GM21528 (cell line): ENCODE data around the gene ZNF37A.
"Not testable (repeated sequence)": the region's sequence is repeated elsewhere in the genome, so short reads cannot be mapped to it uniquely, and the experiment has no call there.

Source experiments
- ATAC-seq: cut with Tn5 transposase; IDR thresholded peaks from one replicate; pipeline ENCODE4 v1.9.1; 2021; ENCODE audit warnings: mild to moderate bottlenecking, moderate library complexity; ENCODE audit not compliant: unreplicated experiment, low FRiP score

Gene ZNF37A

GRCh38 chr10:38094158-38094926 lies at the start of gene ZNF37A:
Gene ZNF37A (plus strand): TSS chr10:38094337. CDS start chr10:38096618, 2,281 bp downstream.
- ATAC-seq = peak; percentile 97

DNA sequence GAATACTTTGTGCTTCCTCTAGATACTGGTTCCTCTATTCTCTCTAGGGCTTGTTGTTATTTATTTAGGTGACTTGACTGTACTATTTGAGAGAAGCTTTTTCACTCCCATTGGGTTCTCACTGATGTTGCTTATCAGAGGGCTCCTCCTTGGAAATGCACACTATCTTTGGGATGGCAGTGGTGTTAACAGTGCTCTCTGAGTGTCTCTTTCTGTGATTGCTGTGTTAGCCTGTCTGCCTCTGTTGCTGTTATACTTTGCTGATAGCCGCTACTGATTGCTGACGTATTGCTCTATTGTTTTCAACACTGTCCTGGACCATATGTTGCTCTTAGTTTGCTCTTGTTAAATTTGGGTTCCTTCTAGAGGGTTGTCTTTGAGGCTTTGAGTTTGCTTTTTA lies 49.0 kb upstream of the ZNF37A start:
- no peak for ATAC-seq

- no peak for ATAC-seq
These were observed 46.5 kb upstream of the ZNF37A start for GRCh38 chr10:38047666-38048065.

DNA sequence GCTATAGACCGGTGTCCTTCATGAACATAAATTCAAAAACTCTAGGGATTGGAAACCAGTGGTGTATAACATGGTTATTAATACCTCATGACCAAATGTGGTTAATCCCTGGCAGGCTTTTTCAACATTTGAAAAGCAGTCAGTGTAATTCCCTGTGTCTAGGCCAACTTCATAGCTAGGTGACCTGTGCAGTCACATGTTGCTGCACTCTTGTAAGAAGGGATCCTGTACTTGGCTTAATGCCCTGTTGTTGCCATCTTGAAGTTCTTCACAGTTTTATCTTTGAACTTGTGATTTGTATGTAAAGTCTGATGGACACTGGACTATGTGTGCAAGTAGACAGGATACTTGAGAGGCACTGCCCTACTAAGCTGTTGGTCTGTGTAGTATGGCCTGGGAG lies 43.9 kb upstream of the ZNF37A start:
- no peak for ATAC-seq

DNA sequence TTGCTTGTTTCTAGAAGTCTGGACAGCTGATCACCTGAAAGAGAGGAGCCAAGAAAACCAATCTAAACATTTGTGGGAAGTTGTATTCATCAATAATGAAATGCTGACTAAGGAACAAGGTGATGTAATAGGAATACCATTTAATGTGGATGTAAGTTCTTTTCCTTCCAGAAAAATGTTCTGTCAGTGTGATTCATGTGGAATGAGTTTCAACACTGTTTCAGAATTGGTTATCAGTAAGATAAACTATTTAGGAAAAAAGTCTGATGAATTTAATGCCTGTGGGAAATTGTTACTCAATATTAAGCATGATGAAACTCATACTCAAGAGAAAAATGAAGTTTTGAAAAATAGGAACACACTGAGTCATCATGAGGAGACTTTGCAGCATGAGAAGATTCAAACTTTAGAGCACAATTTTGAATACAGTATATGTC lies 39.8 kb upstream of the ZNF37A start:
- ATAC-seq = no peak

DNA sequence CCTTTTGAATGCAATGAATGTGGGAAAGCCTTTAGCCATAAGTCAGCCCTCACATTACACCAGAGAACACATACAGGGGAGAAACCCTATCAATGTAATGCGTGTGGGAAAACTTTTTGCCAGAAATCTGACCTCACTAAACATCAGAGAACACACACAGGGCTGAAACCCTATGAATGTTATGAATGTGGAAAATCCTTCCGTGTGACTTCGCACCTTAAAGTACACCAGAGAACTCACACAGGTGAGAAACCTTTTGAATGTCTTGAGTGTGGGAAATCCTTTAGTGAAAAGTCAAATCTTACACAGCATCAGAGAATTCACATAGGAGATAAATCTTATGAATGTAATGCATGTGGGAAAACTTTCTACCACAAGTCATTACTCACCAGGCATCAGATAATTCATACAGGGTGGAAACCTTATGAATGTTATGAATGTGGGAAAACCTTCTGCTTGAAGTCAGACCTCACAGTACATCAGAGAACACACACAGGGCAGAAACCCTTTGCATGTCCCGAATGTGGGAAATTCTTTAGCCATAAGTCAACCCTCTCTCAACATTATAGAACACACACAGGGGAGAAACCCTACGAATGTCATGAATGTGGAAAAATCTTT lies 38.8 kb upstream of the ZNF37A start:
- not testable (repeated sequence) for ATAC-seq

- not testable (repeated sequence) for ATAC-seq
These were observed 24.5 kb upstream of the ZNF37A start for GRCh38 chr10:38069663-38070062.

- ATAC-seq = no peak
These were observed 23.6 kb upstream of the ZNF37A start for GRCh38 chr10:38070501-38070900.

GRCh38 chr10:38072552-38072951 lies 21.6 kb upstream of the ZNF37A start:
- no peak for ATAC-seq

- no peak for ATAC-seq
These were observed 17.4 kb upstream of the ZNF37A start for GRCh38 chr10:38076687-38077086.

DNA sequence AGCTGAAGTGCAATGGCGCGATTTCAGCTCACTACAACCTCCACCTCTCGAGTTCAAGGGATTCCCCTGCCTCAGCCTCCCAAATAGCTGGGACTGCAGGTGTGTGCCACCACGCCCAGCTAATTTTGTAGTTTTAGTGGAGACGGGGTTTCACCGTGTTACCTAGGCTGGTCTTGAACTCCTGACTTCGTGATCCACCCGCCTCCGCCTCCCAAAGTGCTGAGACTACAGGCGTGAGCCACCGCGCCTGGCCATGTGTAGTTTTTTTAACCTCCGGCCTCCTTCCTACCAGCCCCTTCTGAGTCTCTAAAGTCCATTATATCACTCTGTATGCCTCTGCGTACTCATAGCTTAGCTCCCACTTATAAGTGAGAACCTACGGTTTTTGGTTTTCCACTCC lies 819 bp upstream of the ZNF37A start:
- ATAC-seq = not testable (repeated sequence)

DNA sequence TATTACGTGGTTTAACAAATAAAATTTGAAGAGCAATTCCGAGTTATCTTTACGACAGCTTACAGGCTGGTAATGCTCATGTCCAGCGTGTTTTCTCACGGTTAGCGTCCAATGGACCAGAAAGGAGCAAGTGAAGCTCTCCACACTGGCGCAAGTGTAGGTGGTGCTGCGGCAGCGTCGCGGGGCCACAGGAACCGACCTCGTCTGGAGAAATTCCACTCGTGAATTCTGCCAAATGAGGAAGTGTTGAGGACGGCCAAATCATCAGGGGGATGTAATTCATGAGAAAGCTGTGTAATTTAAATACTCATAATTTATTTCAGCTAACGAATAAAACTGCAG lies 350 bp upstream of the ZNF37A start:
- peak; percentile 30 for ATAC-seq

GRCh38 chr10:38094927-38095574 lies 914 bp downstream of the ZNF37A start:
- ATAC-seq = no peak

DNA sequence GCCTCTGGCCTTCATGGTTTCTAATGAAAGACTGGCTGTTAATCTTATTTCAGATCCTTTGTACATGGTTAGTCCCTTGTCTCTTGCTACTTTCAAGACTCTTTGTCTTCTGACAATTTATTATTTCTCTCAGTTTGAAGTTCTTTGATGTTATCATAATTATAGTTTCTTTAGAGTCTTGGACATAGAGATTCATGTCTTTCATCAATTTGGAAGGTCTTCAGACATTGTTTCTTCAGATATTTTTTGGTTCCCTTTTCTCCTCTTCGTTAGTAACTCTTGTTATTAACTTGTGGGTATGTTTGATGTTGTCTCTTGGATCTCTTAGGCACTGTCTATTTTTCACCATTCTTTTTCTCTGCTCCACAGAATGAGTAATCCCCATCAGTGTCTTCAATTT lies 8.7 kb downstream of the ZNF37A start:
- ATAC-seq = no peak

GRCh38 chr10:38103756-38104155 lies 9.6 kb downstream of the ZNF37A start:
- no peak for ATAC-seq

DNA sequence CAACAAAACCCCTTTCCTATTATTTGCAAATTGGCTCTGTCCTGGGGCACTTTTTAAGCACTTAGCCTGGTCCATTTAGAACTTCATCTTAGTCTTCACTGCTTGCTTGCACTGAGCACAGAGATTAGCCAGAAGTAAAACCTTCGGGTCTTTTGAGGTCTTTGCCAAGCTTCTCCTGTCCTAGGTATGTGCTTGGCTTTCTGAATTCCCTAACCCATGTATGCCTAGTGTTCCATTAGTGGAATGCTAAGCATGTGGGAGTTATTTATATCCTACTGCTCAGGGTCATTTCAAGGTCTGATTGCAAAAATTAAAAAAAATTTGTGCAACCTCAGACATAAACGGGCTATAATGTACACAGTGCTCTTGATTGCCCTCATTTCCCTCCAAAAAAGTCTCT lies 18.0 kb downstream of the ZNF37A start:
- no peak for ATAC-seq

- ATAC-seq = no peak
These were observed 24.1 kb downstream of the ZNF37A start for GRCh38 chr10:38118072-38118807.

- ATAC-seq = no peak
These were observed 24.9 kb downstream of the ZNF37A start for GRCh38 chr10:38119038-38119437.

DNA sequence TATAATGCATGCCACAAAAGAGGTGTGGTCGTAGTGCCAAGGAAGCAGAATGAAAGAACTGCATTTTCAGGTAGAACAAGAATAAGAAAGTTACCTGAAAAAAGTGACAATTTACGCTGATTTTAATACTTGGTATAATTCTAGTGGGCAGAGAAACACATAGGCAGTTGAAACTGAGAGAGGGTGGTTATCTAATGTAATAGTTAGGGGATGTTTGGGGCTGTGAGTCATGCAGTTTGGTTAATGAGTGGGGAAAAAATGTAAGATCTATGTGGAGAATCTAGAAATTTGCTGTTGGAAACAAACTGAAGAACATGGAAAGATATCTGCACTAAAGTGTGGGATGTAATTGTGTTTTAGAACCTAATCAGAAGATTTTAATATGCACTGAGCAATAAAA lies 33.7 kb downstream of the ZNF37A start:
- ATAC-seq = no peak

GRCh38 chr10:38143587-38143986 lies 49.5 kb downstream of the ZNF37A start:
- ATAC-seq = no peak
